Aorta (tissue), 5 donors: ENCODE results near the gene ERI3. TPM values are rescaled to one million over a fixed set of nuclear protein-coding genes. Genes with fewer than 3 reads are reported as not detected.

ENCODE experiments used
- ATAC-seq: fragments of 200-7000 bp; cut with Tn5 transposase; one replicate; pipeline ENCODE4 v1.9.1; 2022; ENCODE audit warnings: moderate library complexity; ENCODE audit not compliant: low FRiP score
- DNase-seq, 2 donors: peaks; one replicate each; pipeline ENCODE4 v3.0.0-alpha.2; 2020
- H3K27ac ChIP-seq, 2 donors: one replicate each; pipeline ENCODE4 v1.5.1; 2013; ENCODE audit warnings: low read length in 2 of 2, mild to moderate bottlenecking in 2 of 2, moderate library complexity in 2 of 2, control low read depth in 1 of 2, inconsistent platforms in 1 of 2, low read depth in 1 of 2
- H3K27me3 ChIP-seq, 2 donors: one replicate each; pipeline ENCODE4 v1.6.1; 2013; ENCODE audit warnings: control low read depth in 1 of 2, low read length in 1 of 2, mild to moderate bottlenecking in 1 of 2, moderate library complexity in 1 of 2; ENCODE audit not compliant: insufficient read depth in 2 of 2, control insufficient read depth in 1 of 2
- H3K36me3 ChIP-seq, 2 donors: one replicate each; pipeline ENCODE4 v1.6.1; 2013; ENCODE audit warnings: control low read depth in 1 of 2, low read length in 1 of 2, mild to moderate bottlenecking in 1 of 2; ENCODE audit not compliant: insufficient read depth in 2 of 2, control insufficient read depth in 1 of 2
- H3K4me1 ChIP-seq, 2 donors: one replicate each; pipeline ENCODE4 v1.6.1; 2013; ENCODE audit warnings: low read length in 2 of 2, control low read depth in 1 of 2, mild to moderate bottlenecking in 1 of 2, moderate library complexity in 1 of 2; ENCODE audit not compliant: insufficient read depth in 2 of 2, control insufficient read depth in 1 of 2
- H3K4me3 ChIP-seq, 2 donors: one replicate each; pipeline ENCODE4 v1.5.1; 2013; ENCODE audit warnings: low read length in 2 of 2, control low read depth in 1 of 2, mild to moderate bottlenecking in 1 of 2
- H3K9me3 ChIP-seq: one replicate; pipeline ENCODE4 v1.6.1; 2013; ENCODE audit warnings: mild to moderate bottlenecking, low read length; ENCODE audit not compliant: control insufficient read depth
- WGBS, 2 donors: extraction: QIAGEN DNeasy Blood & Tissue Kit; methylation state at CpG; one replicate each; pipeline ENCODE4 v1.1.7; 2013; 5-methylcytosine and 5-hydroxymethylcytosine counted together
- intact Hi-C, 2 donors: fragments of 100-400 bp; cut with DNase I; formaldehyde crosslinking; loops; one replicate each; pipeline versions ENCODE4 v1.14.2 to v1.15.0; 2022
- polyA plus RNA-seq, 2 donors: library from polyadenylated mRNA; stranded (reverse); fragments of 200-250 nt; gene quantifications; one replicate each; pipeline ENCODE4 v1.2.3, GENCODE V29; 2013
- total RNA-seq, 2 donors: library from RNA; stranded (reverse); fragmentation: NEBNext Ultra II Directional; extraction: Animal tissue kit (Norgen Biotek cat#: 25700); gene quantifications; one replicate each; pipeline ENCODE4 v1.2.1, GENCODE V29; 2021
- donor health status: healthy with polysubstance abuse.
- donor health status: Bipolar disorder and iron deficiency.
- donor health status: DM: no; HTN: no; CAD: no.
- donor health status: DM: no; HTN: no; CAD: no.
- donor health status: DM: yes; HTN: yes; CAD: no.

Gene ERI3
- total and polyA plus RNA-seq, 4 donors, result 31.4 to 55.2 (median 44.9) TPM

DNA sequence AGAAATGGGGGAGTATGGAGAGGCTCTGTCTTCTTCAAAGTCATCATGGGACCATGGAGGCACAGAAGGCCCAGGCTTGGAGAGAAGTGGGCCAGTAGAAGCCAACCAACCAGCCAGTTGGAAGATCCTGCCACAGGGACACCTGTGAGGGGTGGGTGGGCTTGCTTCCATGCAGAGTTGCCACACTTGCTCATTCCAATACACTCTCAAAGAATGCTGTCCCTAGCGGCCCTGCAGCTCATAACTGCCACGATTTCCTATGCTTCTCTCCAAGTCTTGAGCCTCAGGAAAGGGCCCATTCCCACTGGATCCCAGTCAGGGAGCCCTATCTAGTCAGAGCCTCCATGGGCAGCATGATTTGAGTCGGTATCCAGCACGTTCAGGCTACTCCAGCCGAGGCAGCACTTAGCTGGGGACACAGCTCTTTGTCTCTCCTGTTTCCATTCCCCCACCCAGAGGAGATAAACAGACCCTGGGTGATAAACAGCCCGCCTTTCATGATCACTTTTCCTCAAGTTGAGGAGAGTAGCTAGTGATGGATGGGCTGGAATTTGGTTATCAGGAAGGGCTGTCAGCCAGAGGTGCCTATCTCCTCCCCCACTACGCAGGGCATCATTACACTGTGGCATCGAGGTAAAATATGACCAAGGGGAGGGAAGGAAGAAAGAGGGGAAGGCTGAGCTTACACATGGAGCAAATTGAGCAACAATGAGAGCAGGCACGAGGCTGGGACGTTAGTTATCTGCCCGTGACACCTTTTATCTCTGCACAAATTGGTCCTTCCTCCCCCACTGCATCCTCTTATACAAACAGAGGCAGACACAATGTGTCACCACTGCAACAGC is 64.6 kb downstream of the ERI3 start:
- no peak overlapping the region for H3K4me3 ChIP-seq
- ATAC-seq (no peak), DNase-seq (no peak)
- intact Hi-C loops, result no loop called here
- no peaks in the 10 kb centered on the region for H3K27me3 ChIP-seq
- 72 to 75% methylated on average over 11 of the region's 11 CpGs for WGBS, 2 donors
- H3K4me1 ChIP-seq, result no peaks in the 10 kb centered on the region
- peaks cover 0 to 2% of the 10 kb centered on the region in 2 donors for H3K36me3 ChIP-seq
- no peak overlapping the region for H3K27ac ChIP-seq
- no peaks in the 10 kb centered on the region for H3K9me3 ChIP-seq

DNA sequence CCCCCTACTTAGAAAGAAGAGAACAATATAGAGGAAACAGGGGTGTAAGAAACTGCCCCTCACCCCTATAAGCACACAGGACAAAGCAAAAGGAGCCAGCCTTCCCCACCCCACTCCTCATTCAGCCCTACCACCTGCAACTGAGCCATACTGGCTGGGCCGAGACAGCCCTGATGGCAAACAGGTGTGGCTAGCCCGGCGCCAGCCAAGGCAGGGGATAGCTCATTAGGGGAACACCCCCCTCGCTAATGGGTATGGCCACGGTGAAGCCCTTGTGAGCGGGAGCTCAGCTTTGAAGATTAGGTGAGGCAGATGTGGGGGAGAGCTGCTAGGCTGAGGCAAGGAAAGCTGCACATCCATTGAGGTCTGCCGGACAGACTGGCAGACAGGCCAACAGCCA is 65.5 kb downstream of the ERI3 start:
- H3K4me3 ChIP-seq, result no peak overlapping the region
- no peak overlapping the region for H3K27ac ChIP-seq
- DNase-seq (no peak), ATAC-seq (no peak)
- intact Hi-C loops, result no loop called here
- no peaks in the 10 kb centered on the region for H3K27me3 ChIP-seq
- no peaks in the 10 kb centered on the region for H3K4me1 ChIP-seq
- 77 to 78% methylated on average over 7 of the region's 7 CpGs for WGBS, 2 donors
- no peaks in the 10 kb centered on the region for H3K9me3 ChIP-seq
- peaks cover 2 to 3% of the 10 kb centered on the region in 2 donors for H3K36me3 ChIP-seq

DNA sequence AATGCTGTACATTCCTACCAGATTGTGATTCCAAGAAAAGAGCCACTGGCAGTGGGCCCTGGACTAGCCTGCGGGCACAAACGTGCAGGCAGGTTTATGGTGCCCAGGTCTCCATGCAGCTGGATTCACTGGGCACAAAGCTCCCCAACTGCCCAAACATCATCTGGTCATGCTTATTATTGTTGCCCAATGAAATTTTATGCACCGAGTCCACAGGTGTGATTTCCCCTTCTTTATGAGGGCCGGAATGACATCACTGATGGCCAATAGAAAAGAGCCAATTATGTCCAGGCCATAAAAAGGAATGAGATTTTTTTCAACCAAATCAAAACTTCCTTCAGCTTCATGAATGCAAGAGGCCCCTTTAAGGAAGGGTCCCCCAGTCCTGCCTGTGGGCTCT is 66.2 kb downstream of the ERI3 start:
- ATAC-seq (no peak), DNase-seq (no peak)
- Histone ChIP-seq H3K36me3 (peaks cover 3 to 4% of the 10 kb centered on the region in 2 donors), H3K27me3 (no peaks in the 10 kb centered on the region), H3K9me3 (no peaks in the 10 kb centered on the region), H3K4me1 (no peaks in the 10 kb centered on the region), H3K4me3 (no peak overlapping the region), H3K27ac (no peak overlapping the region)
- WGBS, 2 donors, result 53 to 67% methylated on average over 4 of the region's 4 CpGs
- intact Hi-C loops, result no loop called here

DNA sequence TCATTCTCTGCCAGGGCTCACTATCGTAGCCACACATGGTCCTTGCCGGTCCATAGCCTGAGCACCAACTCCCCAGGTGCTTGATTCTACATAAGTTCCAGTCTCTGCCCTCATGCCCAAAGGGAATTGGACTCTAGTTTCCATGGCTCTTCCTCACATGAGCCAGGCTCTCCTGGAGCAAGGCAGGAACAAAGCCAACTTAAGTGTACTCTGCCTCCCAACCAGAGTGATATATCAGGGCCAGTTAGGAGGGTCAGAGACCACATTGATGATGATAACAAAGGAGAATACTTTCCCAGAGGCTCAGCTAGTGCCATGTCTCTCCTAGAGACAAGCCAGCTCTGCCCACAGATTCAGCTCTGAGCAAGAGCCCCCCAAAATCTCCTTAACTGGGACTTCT is 70.9 kb downstream of the ERI3 start:
- H3K36me3 ChIP-seq, result peaks cover 5 to 14% of the 10 kb centered on the region in 2 donors
- ATAC-seq (no peak), DNase-seq (no peak)
- H3K9me3 ChIP-seq, result no peaks in the 10 kb centered on the region
- 93 to 97% methylated on average over 2 of the region's 2 CpGs for WGBS, 2 donors
- no peak overlapping the region for H3K4me3 ChIP-seq
- intact Hi-C loops, result no loop called here
- no peaks in the 10 kb centered on the region for H3K4me1 ChIP-seq
- no peaks in the 10 kb centered on the region for H3K27me3 ChIP-seq
- no peak overlapping the region for H3K27ac ChIP-seq

DNA sequence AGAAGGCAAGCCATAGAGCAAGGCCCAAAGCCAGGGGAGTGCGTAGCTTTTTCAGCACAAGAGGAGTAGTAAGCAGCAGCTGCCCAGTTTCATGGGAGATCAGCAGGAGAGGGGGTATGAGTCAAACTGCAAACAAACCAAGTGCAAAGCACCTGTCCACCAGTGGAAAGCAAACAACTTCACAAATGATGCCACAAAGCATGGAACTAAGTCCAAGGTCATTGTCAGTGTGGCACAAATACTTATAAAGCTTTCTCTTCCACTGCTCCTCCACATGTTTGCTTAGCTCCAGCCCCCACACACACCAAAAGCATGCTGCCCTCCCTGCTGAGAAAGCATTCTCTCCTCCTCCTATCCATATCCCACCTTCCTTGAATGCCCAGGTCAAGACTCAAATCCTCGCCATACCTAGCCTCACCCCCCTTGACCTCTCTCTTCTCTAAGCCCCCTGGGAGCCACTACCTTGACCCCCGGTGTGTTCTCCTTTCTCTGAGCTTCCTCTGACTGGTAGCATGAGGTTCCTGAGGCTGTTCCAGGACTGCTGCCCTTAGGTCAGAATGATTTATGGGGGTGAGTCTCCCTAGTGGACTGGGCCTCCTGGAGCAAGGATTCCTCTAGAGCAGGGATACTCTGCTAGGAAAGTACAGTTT is 71.4 kb downstream of the ERI3 start:
- Histone ChIP-seq H3K9me3 (no peaks in the 10 kb centered on the region), H3K36me3 (peaks cover 5 to 14% of the 10 kb centered on the region in 2 donors), H3K27ac (no peak overlapping the region), H3K4me1 (no peaks in the 10 kb centered on the region), H3K4me3 (no peak overlapping the region), H3K27me3 (no peaks in the 10 kb centered on the region)
- DNase-seq, result no peak
- no peak for ATAC-seq
- WGBS, 2 donors, result 82 to 92% methylated on average over 3 of the region's 3 CpGs
- intact Hi-C loops, result no loop called here

DNA sequence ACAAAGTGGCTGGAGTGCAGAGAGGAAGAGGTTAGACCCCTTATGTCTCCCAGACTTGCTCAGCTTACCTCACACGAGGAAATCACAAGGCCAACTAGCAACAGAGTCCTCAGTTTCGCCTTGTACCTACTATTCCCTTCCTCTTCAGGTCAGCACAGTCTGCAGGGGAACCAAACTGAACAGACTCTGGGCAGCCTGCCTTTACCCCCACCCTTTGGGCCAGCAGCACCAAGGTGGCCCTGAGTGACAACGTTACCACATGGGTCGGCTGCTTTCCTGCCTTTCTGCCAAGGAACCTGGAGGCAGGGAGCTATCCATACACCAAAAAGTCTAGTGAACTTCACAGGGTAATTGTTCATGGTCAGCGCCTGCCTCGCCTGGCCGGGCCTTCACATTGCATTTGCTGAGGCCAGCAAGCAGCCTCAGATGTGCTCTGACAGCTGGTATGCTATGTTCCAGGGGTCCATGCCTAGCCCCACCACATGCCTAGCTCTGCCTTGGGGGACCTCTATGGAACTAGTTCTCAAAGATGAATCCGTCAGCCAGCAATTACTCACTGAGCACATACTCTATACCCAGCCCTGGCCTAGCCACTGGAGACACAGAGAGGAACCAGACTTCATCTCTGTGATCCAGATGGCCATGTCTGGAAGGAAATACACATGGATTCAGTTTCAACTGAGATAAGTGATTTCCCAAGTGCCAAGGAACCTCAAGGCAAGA is 72.2 kb downstream of the ERI3 start:
- no peak for DNase-seq
- Histone ChIP-seq H3K4me1 (no peaks in the 10 kb centered on the region), H3K9me3 (no peaks in the 10 kb centered on the region), H3K4me3 (no peak overlapping the region), H3K27me3 (no peaks in the 10 kb centered on the region), H3K27ac (no peak overlapping the region), H3K36me3 (peaks cover 5 to 14% of the 10 kb centered on the region in 2 donors)
- 89% methylated on average over 8 of the region's 8 CpGs for WGBS, 2 donors
- no peak for ATAC-seq
- intact Hi-C loops, result no loop called here

DNA sequence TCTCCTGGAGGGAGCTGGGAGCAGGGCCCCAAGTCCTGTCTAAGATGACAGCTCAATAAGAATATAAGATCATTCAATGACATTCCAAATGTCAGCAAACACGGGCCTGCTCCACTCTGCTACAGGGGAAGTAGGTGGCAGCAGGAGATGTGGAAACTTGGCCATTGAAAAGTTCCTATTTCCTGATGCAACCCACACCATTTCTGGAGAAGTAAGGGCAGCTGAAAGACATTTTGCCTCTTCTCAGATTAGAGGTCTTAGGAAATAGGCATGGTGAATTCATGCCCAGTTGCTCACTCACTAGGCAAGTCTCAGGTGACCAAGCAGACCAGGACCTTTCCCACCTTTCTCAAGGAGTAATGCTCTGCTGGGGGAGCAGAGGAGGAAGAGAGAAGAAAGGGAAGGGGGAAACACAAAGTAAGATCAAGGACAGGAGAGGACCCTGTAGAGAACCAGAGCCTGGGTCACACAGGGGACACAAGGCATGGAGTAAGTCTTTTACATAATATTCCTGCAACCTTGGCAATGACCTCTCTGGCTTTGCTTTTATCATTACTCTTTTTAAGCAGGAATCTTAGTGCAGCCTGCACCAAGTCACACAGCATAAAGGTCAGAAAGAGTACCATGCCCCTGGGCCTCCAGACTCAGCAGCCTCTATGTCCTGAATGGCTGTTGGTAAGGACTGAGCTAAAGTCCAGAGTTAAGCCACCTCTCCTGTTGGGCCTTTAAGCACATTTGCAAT is 72.9 kb downstream of the ERI3 start:
- DNase-seq, result no peak
- no peak for ATAC-seq
- H3K27me3 ChIP-seq, result no peaks in the 10 kb centered on the region
- peaks cover 5 to 14% of the 10 kb centered on the region in 2 donors for H3K36me3 ChIP-seq
- no peaks in the 10 kb centered on the region for H3K4me1 ChIP-seq
- intact Hi-C loops, result no loop called here
- H3K9me3 ChIP-seq, result no peaks in the 10 kb centered on the region
- H3K27ac ChIP-seq, result no peak overlapping the region
- H3K4me3 ChIP-seq, result no peak overlapping the region
- WGBS, 2 donors, result 46 to 55% methylated on average over 1 of the region's 1 CpG

DNA sequence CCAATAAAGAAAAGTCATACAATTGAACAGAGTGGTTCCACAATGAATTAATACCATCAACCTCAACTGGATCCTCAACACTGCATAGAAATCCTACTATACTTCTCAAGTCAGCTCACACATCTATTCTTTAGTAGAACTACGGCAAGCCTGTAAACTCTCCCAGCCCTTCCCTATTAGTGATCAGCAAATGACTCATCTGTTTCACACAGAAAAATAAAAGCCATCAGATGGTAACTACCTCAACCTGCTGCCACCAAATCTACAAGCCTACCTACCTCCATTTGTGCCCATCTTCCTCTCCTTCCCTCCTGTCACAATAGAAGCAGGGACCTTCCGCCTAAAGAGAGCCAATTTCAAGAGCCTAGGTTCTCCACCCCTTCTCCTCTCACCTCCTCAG is 78.2 kb downstream of the ERI3 start:
- ATAC-seq, result no peak
- Histone ChIP-seq H3K27me3 (no peaks in the 10 kb centered on the region), H3K4me3 (no peak overlapping the region), H3K36me3 (no peaks in the 10 kb centered on the region), H3K27ac (no peak overlapping the region), H3K9me3 (no peaks in the 10 kb centered on the region), H3K4me1 (peaks cover 0 to 3% of the 10 kb centered on the region in 2 donors)
- no peak for DNase-seq
- intact Hi-C loops, result no loop called here
- WGBS, 2 donors, result 96 to 97% methylated on average over 2 of the region's 2 CpGs
